GM21786 (cell line): Measurements from ENCODE around the gene MICAL1.

Experiments
- ATAC-seq: cut with Tn5 transposase; IDR thresholded peaks from one replicate; pipeline ENCODE4 v1.9.1; 2021; ENCODE audit not compliant: unreplicated experiment

Gene MICAL1

GRCh38 chr6:109440331-109441068 is 15.1 kb downstream of the MICAL1 start, which contains the start of the genes PPIL6 and SMPD2:
TSS of gene PPIL6 (minus strand) at chr6:109440628. CDS start at chr6:109440590, 38 bp downstream.
TSS of gene SMPD2 (plus strand) at chr6:109440724. CDS start at chr6:109441122, 398 bp downstream.
- peak; percentile 89 for ATAC-seq

GRCh38 chr6:109436041-109436440 is 19.5 kb downstream of the MICAL1 start:
- no peak for ATAC-seq

- ATAC-seq, result no peak
Observed at GRCh38 chr6:109434456-109434855, 21.1 kb downstream of the MICAL1 start.

- no peak for ATAC-seq
Observed at GRCh38 chr6:109429496-109429895, 26.1 kb downstream of the MICAL1 start.

- no peak for ATAC-seq
Observed at GRCh38 chr6:109428889-109429477, 26.6 kb downstream of the MICAL1 start.

- no peak for ATAC-seq
Observed at GRCh38 chr6:109424946-109425345, 30.6 kb downstream of the MICAL1 start.

GRCh38 chr6:109421184-109421583 is 34.4 kb downstream of the MICAL1 start:
- ATAC-seq, result no peak

DNA sequence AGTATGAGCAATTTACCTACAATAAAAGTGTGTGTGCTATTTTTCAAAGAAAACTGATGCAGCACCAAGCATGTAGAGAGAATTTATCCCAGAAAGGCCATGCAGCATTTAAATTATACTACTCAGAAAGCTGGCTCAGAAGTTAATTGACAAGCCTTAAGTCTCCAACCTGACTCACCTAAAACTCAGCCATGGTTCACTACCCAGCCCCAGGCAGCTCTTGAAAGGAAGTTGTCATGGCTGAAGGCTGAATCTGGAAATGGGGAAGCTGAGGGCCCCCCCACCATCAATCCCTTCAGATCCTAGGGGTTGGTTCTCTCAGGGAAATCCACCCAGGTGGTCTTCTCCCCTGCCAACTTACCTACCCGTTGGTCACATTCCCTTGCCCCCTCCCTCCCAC is 34.8 kb downstream of the MICAL1 start:
- ATAC-seq, result no peak

DNA sequence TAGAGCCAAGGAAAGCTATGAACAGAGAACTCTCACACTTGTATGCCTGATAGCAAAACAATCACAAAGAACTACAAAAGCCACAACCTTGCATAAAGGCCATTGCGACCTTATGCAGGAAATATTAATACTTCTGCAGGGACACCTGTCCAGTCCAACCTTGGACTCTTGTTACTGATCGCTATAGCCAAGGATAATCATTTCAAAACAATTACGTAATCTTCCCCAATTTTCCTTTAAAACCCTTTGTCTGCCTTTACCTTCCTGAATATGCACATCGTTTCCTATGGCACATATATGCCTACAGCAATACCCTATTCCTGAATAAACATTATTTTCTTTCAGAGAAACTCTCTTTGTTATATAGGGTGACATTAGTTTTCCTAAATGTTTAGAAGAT is 37.9 kb downstream of the MICAL1 start:
- ATAC-seq, result no peak

DNA sequence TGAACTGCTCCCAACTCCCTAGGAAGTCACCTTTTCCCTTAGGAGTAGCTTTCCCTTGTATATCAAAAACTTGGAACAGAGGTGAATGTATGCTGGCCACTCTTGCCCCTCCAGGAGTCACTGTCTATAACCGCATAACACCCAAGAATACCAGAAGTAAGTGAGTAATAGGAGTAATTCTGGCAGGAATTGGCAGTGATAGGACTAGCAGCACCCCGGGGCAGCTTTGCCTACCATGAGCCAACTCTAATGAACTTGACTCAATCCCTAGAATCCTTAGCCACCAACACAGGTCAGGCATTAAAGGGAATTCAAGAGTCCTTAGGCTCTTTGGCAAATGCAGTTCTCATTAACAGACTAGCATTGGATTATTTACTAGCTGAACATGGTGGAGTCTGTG is 44.5 kb downstream of the MICAL1 start:
- ATAC-seq, result no peak

DNA sequence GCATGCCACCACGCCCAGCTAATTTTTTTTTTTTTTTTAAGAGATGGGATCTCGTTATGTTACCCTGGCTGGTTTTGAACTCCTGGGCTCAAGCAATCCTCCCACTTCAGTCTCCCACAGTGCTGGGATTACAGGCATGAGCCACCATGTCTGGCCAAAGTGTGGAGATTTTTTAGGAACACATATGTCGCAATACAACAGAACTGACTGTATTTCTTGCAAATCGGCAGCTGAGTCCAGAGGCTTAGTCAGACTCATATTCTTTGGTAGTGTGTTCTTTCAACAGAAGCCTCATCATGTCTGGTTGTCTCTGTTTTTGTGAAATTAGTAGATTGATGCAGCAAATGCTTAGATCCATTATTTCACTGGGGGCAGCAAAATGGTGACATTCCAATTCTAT is 49.4 kb downstream of the MICAL1 start:
- ATAC-seq, result no peak

DNA sequence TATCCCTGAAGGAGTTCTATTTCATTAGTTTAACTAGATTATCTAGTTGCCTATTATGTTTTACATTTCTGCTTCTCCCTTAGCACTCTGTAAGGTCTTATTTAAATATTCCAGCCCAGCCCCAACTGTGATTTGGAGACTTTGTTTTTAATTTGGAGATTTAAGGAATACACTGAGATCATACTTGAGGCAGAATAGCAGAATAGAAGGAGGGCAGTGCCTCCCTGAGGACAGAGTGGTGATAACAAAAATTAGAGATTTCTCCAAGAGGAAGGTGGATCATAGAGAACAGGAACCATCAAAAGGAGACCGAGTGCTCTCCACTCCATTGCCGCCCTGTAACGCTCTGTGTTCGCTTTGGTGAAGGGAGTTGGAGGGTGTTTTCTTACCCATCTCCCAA is 58.6 kb downstream of the MICAL1 start:
- no peak for ATAC-seq

DNA sequence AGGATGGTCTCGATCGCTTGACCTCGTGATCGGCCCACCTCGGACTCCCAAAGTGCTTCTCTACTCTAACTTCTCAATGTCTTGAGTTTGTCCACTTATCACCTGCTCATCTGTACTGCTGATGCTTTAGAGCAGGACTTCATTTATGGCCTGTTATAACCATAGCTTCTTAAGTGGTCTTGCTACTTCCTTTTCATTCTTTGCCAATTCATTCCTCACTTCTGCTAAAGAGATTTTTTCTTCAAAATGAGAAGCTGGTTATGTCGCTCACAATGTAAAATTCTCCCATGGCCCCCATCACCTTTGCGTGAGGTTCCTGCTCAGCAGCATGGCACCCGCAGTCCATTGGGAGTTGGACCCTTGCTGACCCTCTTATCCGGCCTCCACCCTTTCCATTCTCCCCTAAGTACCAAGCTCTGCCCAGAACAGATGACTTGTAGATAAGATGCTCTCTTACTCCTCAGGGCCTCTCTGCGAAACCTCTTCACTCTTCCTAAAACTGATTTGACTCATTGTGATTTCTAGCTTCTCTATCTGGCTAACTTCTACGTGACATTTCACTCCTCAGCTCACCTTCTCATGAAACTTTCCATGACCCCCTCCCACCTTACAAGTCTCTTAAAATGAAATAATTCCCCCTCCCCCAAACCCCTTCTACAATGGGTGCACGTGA is 59.4 kb downstream of the MICAL1 start:
- no peak for ATAC-seq
